Neural progenitor cell (in vitro differentiated cells): ENCODE data around the gene CRNN. TPM values are rescaled to one million over a fixed set of nuclear protein-coding genes. Genes with fewer than 3 reads are reported as not detected.

Experiments used
- DNase-seq: peaks from one replicate; pipeline ENCODE4 v3.0.0-alpha.2; 2016; ENCODE audit warnings: low spot score
- H2AFZ ChIP-seq: fragments of 200-600 bp; sonication (generic); replicated peaks from 2 replicates; pipeline ENCODE4 v1.6.1; 2016; ENCODE audit warnings: antibody characterized with exemption
- H3F3A ChIP-seq: fragments of 200-600 bp; sonication (generic); 2 replicates; pipeline ENCODE4 v1.6.1; 2016; ENCODE audit warnings: antibody characterized with exemption, low read depth
- H3K27ac ChIP-seq: fragments of 200-600 bp; sonication (generic); 2 replicates; pipeline ENCODE4 v1.5.1; 2016; ENCODE audit warnings: mild to moderate bottlenecking
- H3K27me3 ChIP-seq: fragments of 200-600 bp; sonication (generic); 2 replicates; pipeline ENCODE4 v1.6.1; 2016; ENCODE audit warnings: mild to moderate bottlenecking, moderate library complexity
- H3K36me3 ChIP-seq: fragments of 200-600 bp; sonication (generic); 2 replicates; pipeline ENCODE4 v1.5.1; 2016
- H3K4me1 ChIP-seq: fragments of 200-600 bp; sonication (generic); 2 replicates; pipeline ENCODE4 v1.6.1; 2016; ENCODE audit warnings: mixed run types
- H3K4me2 ChIP-seq: fragments of 200-600 bp; sonication (generic); 2 replicates; pipeline ENCODE4 v1.6.1; 2016
- H3K4me3 ChIP-seq: fragments of 200-600 bp; sonication (generic); 2 replicates; pipeline ENCODE4 v1.5.1; 2016
- H3K79me2 ChIP-seq: fragments of 200-600 bp; sonication (generic); 2 replicates; pipeline ENCODE4 v1.6.1; 2016; ENCODE audit warnings: low read depth
- H3K9ac ChIP-seq: fragments of 200-600 bp; sonication (generic); 2 replicates; pipeline ENCODE4 v1.6.1; 2016
- H3K9me3 ChIP-seq: fragments of 200-600 bp; sonication (generic); 2 replicates; pipeline ENCODE4 v1.5.1; 2016; ENCODE audit warnings: low read depth
- H4K20me1 ChIP-seq: fragments of 200-600 bp; sonication (generic); 2 replicates; pipeline ENCODE4 v1.6.1; 2016; ENCODE audit warnings: low read depth
- H3K27ac Mint-ChIP-seq: 3 replicates; pipeline ENCODE4 v1.8.0; 2021; ENCODE audit warnings: mixed read lengths
- H3K27me3 Mint-ChIP-seq: 2 replicates; pipeline ENCODE4 v1.8.0; 2022; ENCODE audit warnings: low read depth, mild to moderate bottlenecking, inconsistent platforms, moderate library complexity, mixed read lengths; ENCODE audit not compliant: insufficient read depth
- H3K36me3 Mint-ChIP-seq: 3 replicates; pipeline ENCODE4 v1.8.0; 2021; ENCODE audit warnings: mixed read lengths
- H3K4me1 Mint-ChIP-seq: 3 replicates; pipeline ENCODE4 v1.8.0; 2021; ENCODE audit warnings: mixed read lengths
- H3K4me3 Mint-ChIP-seq: 3 replicates; pipeline ENCODE4 v1.8.0; 2021; ENCODE audit warnings: mild to moderate bottlenecking, moderate library complexity, mixed read lengths
- H3K9me3 Mint-ChIP-seq: 3 replicates; pipeline ENCODE4 v1.8.0; 2020; ENCODE audit warnings: mixed read lengths
- CTCF ChIP-seq: fragments of 200-600 bp; sonication (generic); IDR thresholded peaks from 2 replicates; pipeline ENCODE4 v1.5.1; 2017; ENCODE audit warnings: antibody characterized with exemption, mild to moderate bottlenecking
- EZH2 ChIP-seq: fragments of 200-600 bp; sonication (generic); IDR thresholded peaks from 2 replicates; pipeline ENCODE4 v1.6.1; 2017; ENCODE audit warnings: antibody characterized with exemption, mild to moderate bottlenecking, moderate library complexity
- EZH2phosphoT487 ChIP-seq: fragments of 200-600 bp; sonication (generic); IDR thresholded peaks from 2 replicates; pipeline ENCODE4 v1.6.1; 2017; ENCODE audit warnings: antibody characterized with exemption
- total RNA-seq: library from RNA; depleted of rRNA; stranded (reverse); fragments of >200 nt; gene quantifications from 2 replicates; pipeline ENCODE4 v1.2.3, GENCODE V29; 2015; ENCODE audit warnings: low replicate concordance

Gene CRNN
- total RNA-seq, 1 donor from 2014 or later: not detected

DNA sequence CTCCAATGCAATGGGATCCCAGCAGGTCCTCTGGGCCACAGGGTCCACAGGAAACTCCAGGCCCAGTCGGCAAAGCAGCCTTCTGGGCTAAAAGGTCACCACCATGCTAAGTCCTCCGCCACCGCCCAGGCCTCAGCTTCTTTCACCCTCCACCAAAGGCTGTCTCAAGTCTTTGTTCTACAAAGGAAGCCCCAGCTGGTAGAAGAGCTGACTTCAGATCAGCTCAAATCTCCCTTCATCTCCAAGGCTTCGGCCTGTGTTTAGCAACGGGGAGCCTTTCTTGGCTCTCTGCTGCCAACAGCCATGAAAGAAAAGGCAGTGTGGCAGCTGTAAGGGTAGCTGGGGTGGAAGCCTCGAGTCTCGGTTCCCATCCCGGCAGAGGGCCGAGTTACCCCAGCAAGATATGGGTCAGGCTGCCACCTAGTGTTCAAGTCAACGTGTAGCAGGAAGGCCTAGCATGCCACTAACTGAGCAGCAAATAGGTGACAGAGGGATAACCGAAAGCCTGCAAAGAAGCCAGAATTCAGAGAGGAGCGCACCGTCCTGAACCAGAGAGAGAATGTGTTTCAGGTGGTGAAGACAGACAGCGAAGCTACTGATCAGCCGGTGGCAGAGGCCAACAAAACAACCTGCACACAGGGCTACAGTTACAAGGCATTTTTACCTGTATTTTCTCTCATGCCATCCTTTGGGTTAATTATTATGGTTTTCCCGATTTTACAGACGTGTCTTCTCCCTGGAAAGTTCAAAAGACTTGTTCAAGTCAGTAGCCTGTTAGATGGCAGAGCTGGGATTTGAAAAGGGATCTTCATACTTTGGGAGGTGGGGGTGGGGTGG lies 26.8 kb upstream of the CRNN start:
- H3K4me1 ChIP-seq: no peaks in the 10 kb centered on the region
- Mint-ChIP-seq H3K9me3 (peaks cover 20% of the 10 kb centered on the region), H3K4me1 (no peaks in the 10 kb centered on the region), H3K36me3 (no peaks in the 10 kb centered on the region), H3K4me3 (no peak overlapping the region), H3K27ac (no peak overlapping the region), H3K27me3 (peaks cover 5% of the 10 kb centered on the region)
- no peak overlapping the region for H3K27ac ChIP-seq
- H3K4me2 ChIP-seq: no peak overlapping the region
- no peaks in the 10 kb centered on the region for H4K20me1 ChIP-seq
- no peak for TF ChIP-seq EZH2
- peak; percentile 27 for TF ChIP-seq CTCF
- H3K36me3 ChIP-seq: no peaks in the 10 kb centered on the region
- H3K9ac ChIP-seq: no peak overlapping the region
- H3K9me3 ChIP-seq: peaks cover 14% of the 10 kb centered on the region
- H3K27me3 ChIP-seq: no peaks in the 10 kb centered on the region
- H3F3A ChIP-seq: no peaks in the 10 kb centered on the region
- H2AFZ ChIP-seq: no peak overlapping the region
- H3K79me2 ChIP-seq: no peaks in the 10 kb centered on the region
- peak; percentile 7 for DNase-seq
- no peak overlapping the region for H3K4me3 ChIP-seq

DNA sequence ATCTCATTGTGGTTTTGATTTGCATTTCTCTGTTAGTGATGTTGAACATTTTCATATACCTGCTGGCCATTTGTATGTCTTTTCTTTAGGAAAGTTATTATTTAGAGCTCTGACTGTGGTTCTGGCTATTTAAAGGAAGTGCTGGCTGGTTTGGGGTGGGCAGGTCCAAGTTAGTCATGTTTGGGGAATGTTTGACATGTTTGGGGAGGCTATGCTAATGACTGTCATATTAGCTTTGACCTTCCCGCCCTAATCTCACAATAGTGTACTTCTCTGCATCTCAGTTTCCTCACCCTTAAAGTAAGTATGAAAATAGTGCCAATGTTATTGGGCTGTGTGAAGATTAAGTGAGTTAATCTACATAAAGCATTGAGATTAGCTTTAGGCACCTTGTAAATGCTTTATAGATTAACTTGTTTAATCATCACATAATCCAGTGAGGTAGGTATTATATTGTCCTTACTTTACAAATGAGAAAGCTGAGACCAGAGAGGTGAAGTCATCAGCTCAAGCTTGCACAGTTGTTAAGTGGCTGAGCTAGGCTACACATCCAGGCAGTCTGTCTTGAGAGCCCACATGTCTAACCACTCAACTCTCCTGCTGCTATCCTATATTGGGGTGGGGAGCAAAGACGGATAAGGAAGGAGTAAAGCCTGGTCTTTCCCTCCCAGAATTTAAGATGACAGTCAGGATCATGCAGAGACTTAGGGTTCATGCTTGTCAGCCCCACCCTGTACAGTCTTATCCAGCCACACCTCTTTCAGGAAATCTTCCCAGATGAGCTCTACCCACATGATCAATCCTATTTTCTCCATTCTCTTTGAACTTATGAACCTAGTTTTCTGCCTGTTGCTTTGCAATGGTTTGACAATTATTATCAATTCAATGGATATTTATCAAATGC lies 22.8 kb upstream of the CRNN start:
- no peak overlapping the region for H3K27ac ChIP-seq
- H4K20me1 ChIP-seq: no peaks in the 10 kb centered on the region
- no peak for TF ChIP-seq EZH2
- no peak for TF ChIP-seq EZH2phosphoT487
- TF ChIP-seq CTCF: no peak
- no peak overlapping the region for H2AFZ ChIP-seq
- no peak overlapping the region for H3K9ac ChIP-seq
- H3F3A ChIP-seq: no peaks in the 10 kb centered on the region
- peaks cover 7% of the 10 kb centered on the region for H3K9me3 ChIP-seq
- no peak overlapping the region for H3K4me3 ChIP-seq
- Mint-ChIP-seq H3K4me1 (no peaks in the 10 kb centered on the region), H3K27me3 (peaks cover 5% of the 10 kb centered on the region), H3K27ac (no peak overlapping the region), H3K36me3 (no peaks in the 10 kb centered on the region), H3K9me3 (peaks cover 8% of the 10 kb centered on the region), H3K4me3 (no peak overlapping the region)
- H3K4me2 ChIP-seq: no peak overlapping the region
- no peaks in the 10 kb centered on the region for H3K27me3 ChIP-seq
- no peak for DNase-seq
- no peaks in the 10 kb centered on the region for H3K79me2 ChIP-seq
- H3K4me1 ChIP-seq: no peaks in the 10 kb centered on the region
- no peaks in the 10 kb centered on the region for H3K36me3 ChIP-seq

- H3K9ac ChIP-seq: no peak overlapping the region
- H3K27me3 ChIP-seq: no peaks in the 10 kb centered on the region
- Mint-ChIP-seq H3K27me3 (no peaks in the 10 kb centered on the region), H3K27ac (no peak overlapping the region), H3K4me1 (no peaks in the 10 kb centered on the region), H3K4me3 (no peak overlapping the region), H3K9me3 (peaks cover 15% of the 10 kb centered on the region), H3K36me3 (no peaks in the 10 kb centered on the region)
- no peak overlapping the region for H2AFZ ChIP-seq
- no peak for DNase-seq
- no peaks in the 10 kb centered on the region for H3K36me3 ChIP-seq
- H3K4me1 ChIP-seq: no peaks in the 10 kb centered on the region
- H3K9me3 ChIP-seq: peaks cover 14% of the 10 kb centered on the region
- no peaks in the 10 kb centered on the region for H3F3A ChIP-seq
- no peak overlapping the region for H3K4me3 ChIP-seq
- no peak overlapping the region for H3K4me2 ChIP-seq
- H4K20me1 ChIP-seq: no peaks in the 10 kb centered on the region
- H3K27ac ChIP-seq: no peak overlapping the region
- TF ChIP-seq EZH2phosphoT487 (no peak), EZH2 (no peak), CTCF (no peak)
- no peaks in the 10 kb centered on the region for H3K79me2 ChIP-seq
Measured at GRCh38 chr1:152427458-152427857, 13.4 kb upstream of the CRNN start.
